ENCODE measurements around the gene ZNF428. TPM values are rescaled to one million over a fixed set of nuclear protein-coding genes. Genes with fewer than 3 reads are reported as not detected.

The ZNF428 gene
- total and polyA plus RNA-seq, 4 donors = 27.9 to 95.3 (median 46.2) TPM

DNA sequence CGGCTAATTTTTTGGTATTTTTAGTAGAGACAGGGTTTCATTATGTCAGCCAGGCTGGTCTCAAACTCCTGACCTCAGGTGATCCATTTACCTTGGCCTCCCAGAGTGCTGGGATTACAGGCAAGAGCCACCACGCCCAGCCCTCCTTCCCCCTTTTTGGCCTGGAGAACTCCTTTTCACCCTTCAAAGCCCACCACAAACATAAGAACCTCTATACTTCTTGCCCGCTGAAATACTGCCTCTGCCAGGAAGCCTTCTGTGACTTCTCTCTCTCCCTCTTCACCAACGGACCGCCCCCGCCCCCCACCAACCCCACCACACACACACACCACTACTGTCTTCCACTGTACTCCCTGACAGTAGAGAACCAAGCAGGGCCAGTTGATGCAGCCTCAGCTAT, 2.5 kb downstream of the ZNF428 start:
- no peaks in the 10 kb centered on the region for H3K27me3 ChIP-seq (ENCODE audit: control insufficient read depth in 3 of 3, insufficient read depth in 3 of 3, low read length in 2 of 3)
- 86 to 92% methylated on average over 6 of the region's 6 CpGs for WGBS, 2 donors
- no peak for DNase-seq
- ATAC-seq (ENCODE audit: insufficient read depth, low FRiP score) = no peak
- no peak overlapping the region for H3K9ac ChIP-seq (ENCODE audit: insufficient read depth in 1 of 2, low read length in 2 of 2)
- peaks cover 0 to 1% (median 0%) of the 10 kb centered on the region in 4 donors for H3K9me3 ChIP-seq (ENCODE audit: control insufficient read depth in 4 of 4, insufficient read depth in 3 of 4, low read length in 3 of 4)
- no peak overlapping the region for H3K4me3 ChIP-seq
- peaks cover 0 to 15% (median 2%) of the 10 kb centered on the region in 5 donors for H3K4me1 ChIP-seq (ENCODE audit: control insufficient read depth in 5 of 5, insufficient read depth in 5 of 5, low read length in 5 of 5)
- peaks cover 4 to 16% (median 12%) of the 10 kb centered on the region in 4 donors for H3K36me3 ChIP-seq (ENCODE audit: control insufficient read depth in 4 of 4, insufficient read depth in 4 of 4, low read length in 4 of 4)
- TF ChIP-seq, protein P1, sequence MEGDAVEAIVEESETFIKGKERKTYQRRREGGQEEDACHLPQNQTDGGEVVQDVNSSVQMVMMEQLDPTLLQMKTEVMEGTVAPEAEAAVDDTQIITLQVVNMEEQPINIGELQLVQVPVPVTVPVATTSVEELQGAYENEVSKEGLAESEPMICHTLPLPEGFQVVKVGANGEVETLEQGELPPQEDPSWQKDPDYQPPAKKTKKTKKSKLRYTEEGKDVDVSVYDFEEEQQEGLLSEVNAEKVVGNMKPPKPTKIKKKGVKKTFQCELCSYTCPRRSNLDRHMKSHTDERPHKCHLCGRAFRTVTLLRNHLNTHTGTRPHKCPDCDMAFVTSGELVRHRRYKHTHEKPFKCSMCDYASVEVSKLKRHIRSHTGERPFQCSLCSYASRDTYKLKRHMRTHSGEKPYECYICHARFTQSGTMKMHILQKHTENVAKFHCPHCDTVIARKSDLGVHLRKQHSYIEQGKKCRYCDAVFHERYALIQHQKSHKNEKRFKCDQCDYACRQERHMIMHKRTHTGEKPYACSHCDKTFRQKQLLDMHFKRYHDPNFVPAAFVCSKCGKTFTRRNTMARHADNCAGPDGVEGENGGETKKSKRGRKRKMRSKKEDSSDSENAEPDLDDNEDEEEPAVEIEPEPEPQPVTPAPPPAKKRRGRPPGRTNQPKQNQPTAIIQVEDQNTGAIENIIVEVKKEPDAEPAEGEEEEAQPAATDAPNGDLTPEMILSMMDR (IDR thresholded peaks at IDR 0.05; ENCODE audit: control extremely low read depth, extremely low read depth) = no peak
- no peak overlapping the region for H3K27ac ChIP-seq (ENCODE audit: low read depth in 1 of 2, low read length in 1 of 2)

DNA sequence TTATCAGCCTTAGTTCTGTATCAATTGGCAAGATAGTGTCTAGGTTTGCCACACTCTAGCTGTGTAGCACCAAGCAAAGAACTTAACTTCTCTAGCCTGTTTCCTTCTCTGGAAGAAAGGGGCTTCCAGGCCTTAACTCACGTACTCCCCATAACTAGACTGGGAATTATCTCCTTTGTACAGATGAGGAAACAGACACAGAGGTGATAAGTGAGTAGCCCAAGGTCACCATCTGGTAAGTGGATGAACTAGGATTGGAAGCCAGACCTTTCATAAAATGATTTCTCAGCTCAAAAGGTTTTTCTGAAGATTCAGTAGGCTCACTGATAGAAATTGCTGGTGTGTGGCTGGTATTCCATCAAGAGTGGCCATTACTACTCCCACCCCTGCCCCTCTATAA, 3.1 kb downstream of the ZNF428 start:
- Histone ChIP-seq H3K36me3 (ENCODE audit: control insufficient read depth in 4 of 4, insufficient read depth in 4 of 4, low read length in 4 of 4) (peaks cover 4 to 16% (median 15%) of the 10 kb centered on the region in 4 donors), H3K4me3 (no peak overlapping the region), H3K9me3 (ENCODE audit: control insufficient read depth in 4 of 4, insufficient read depth in 3 of 4, low read length in 3 of 4) (peaks cover 0 to 1% (median 0%) of the 10 kb centered on the region in 4 donors), H3K9ac (ENCODE audit: insufficient read depth in 1 of 2, low read length in 2 of 2) (no peak overlapping the region), H3K4me1 (ENCODE audit: control insufficient read depth in 5 of 5, insufficient read depth in 5 of 5, low read length in 5 of 5) (peaks cover 0 to 15% (median 2%) of the 10 kb centered on the region in 5 donors), H3K27ac (ENCODE audit: low read depth in 1 of 2, low read length in 1 of 2) (no peak overlapping the region), H3K27me3 (ENCODE audit: control insufficient read depth in 3 of 3, insufficient read depth in 3 of 3, low read length in 2 of 3) (no peaks in the 10 kb centered on the region)
- TF ChIP-seq, protein P1 (IDR thresholded peaks at IDR 0.05; ENCODE audit: control extremely low read depth, extremely low read depth) = no peak
- 92 to 94% methylated on average over 1 of the region's 1 CpG for WGBS, 2 donors
- DNase-seq (no peak), ATAC-seq (ENCODE audit: insufficient read depth, low FRiP score) (no peak)

DNA sequence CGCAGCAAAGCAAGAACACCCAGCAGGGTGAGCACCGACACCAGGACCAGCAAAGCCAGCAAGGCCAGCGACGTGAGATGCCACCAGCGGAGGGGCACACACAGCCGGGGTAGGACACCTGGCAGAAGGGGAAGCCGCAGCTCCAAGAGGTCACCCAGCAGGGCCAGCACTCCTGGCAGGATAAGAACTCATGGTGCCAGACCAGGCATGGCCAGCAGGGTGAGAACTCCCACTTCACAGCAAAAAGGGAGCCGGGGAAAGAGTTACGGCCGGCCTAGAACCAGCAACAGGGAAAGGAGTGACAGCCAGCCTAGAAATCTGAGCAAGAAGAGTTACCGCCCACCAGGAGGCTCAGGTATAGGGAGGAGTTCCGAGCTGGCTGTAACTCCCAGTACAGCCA, 7.1 kb downstream of the ZNF428 start:
- TF ChIP-seq, protein P1 (IDR thresholded peaks at IDR 0.05; ENCODE audit: control extremely low read depth, extremely low read depth) = no peak
- ATAC-seq (ENCODE audit: insufficient read depth, low FRiP score) (no peak), DNase-seq (no peak)
- H3K4me3 ChIP-seq = no peak overlapping the region
- H3K9me3 ChIP-seq (ENCODE audit: control insufficient read depth in 4 of 4, insufficient read depth in 3 of 4, low read length in 3 of 4) = no peaks in the 10 kb centered on the region
- H3K4me1 ChIP-seq (ENCODE audit: control insufficient read depth in 5 of 5, insufficient read depth in 5 of 5, low read length in 5 of 5) = no peaks in the 10 kb centered on the region
- no peaks in the 10 kb centered on the region for H3K27me3 ChIP-seq (ENCODE audit: control insufficient read depth in 3 of 3, insufficient read depth in 3 of 3, low read length in 2 of 3)
- H3K27ac ChIP-seq (ENCODE audit: low read depth in 1 of 2, low read length in 1 of 2) = no peak overlapping the region
- H3K9ac ChIP-seq (ENCODE audit: insufficient read depth in 1 of 2, low read length in 2 of 2) = no peak overlapping the region
- peaks cover 4 to 24% (median 19%) of the 10 kb centered on the region in 4 donors for H3K36me3 ChIP-seq (ENCODE audit: control insufficient read depth in 4 of 4, insufficient read depth in 4 of 4, low read length in 4 of 4)
- WGBS, 2 donors = 96 to 99% methylated on average over 12 of the region's 12 CpGs

DNA sequence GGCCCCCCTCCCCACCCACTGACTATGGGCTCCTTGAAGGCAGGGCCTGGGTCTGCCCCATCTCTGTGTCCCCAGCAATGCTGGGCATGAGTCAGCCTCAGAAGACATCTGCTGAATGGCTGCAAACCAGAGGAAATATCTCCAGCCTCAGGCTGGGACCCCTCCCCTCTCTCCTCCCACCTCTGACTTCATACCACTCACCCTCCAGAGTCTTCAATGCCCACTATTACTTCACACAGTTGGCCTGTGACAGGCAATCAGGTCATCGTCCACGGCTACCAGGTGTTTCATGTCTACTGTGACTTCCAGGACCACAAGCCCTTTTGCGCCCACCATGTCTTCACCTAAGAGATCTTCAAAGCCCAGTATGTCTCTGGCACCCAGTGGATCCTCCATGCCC, 7.6 kb downstream of the ZNF428 start, which contains the start of gene SRRM5:
TSS of gene SRRM5 (plus strand) at position 301 of the 400 bp plus-strand sequence. CDS start at position 335, 34 bp downstream.
- DNase-seq (no peak), ATAC-seq (ENCODE audit: insufficient read depth, low FRiP score) (no peak)
- no peaks in the 10 kb centered on the region for H3K9me3 ChIP-seq (ENCODE audit: control insufficient read depth in 4 of 4, insufficient read depth in 3 of 4, low read length in 3 of 4)
- H3K27ac ChIP-seq (ENCODE audit: low read depth in 1 of 2, low read length in 1 of 2) = no peak within 1 kb of the TSS
- H3K36me3 ChIP-seq (ENCODE audit: control insufficient read depth in 4 of 4, insufficient read depth in 4 of 4, low read length in 4 of 4) = peaks cover 5 to 27% (median 20%) of the 10 kb centered on the region in 4 donors
- no peak within 1 kb of the TSS for H3K9ac ChIP-seq (ENCODE audit: insufficient read depth in 1 of 2, low read length in 2 of 2)
- H3K4me1 ChIP-seq (ENCODE audit: control insufficient read depth in 5 of 5, insufficient read depth in 5 of 5, low read length in 5 of 5) = no peaks in the 10 kb centered on the region
- WGBS, 2 donors = 87 to 91% methylated on average over 3 of the region's 3 CpGs
- TF ChIP-seq, protein P1 (IDR thresholded peaks at IDR 0.05; ENCODE audit: control extremely low read depth, extremely low read depth) = no peak
- H3K4me3 ChIP-seq = no peak within 1 kb of the TSS
- no peaks in the 10 kb centered on the region for H3K27me3 ChIP-seq (ENCODE audit: control insufficient read depth in 3 of 3, insufficient read depth in 3 of 3, low read length in 2 of 3)

All from lung (tissue), 12 donors.